Esophagus muscularis mucosa (tissue), 4 donors: Measurements from ENCODE around the gene EBF4.

ENCODE experiments used
- EP300 ChIP-seq: sonication (generic); formaldehyde crosslinking; IDR thresholded peaks from one replicate; pipeline ENCODE4 v1.6.1; 2017; ENCODE audit warnings: antibody characterized with exemption
- POLR2A ChIP-seq: fragments of 450-650 bp; IDR thresholded peaks from one replicate; pipeline ENCODE4 v1.6.1; 2017; ENCODE audit warnings: antibody characterized with exemption, moderate library complexity, mild to moderate bottlenecking, low read depth
- POLR2AphosphoS5 ChIP-seq, 2 donors: sonication (generic); formaldehyde crosslinking; IDR thresholded peaks; one replicate each; pipeline ENCODE4 v1.6.1; 2017; ENCODE audit warnings: antibody characterized with exemption in 2 of 2
- TF ChIP-seq, protein P1 (sequence below), 3 experiments: fragments of 200-600 bp in 2 of 3; fragments of 450-650 bp in 1 of 3; sonication (generic) in 2 of 3; IDR thresholded peaks; one replicate each; pipeline ENCODE4 v1.5.1; 2017 to 2019; ENCODE audit warnings: antibody characterized with exemption in 3 of 3, mild to moderate bottlenecking in 2 of 3, moderate library complexity in 1 of 3

- no peak for TF ChIP-seq POLR2AphosphoS5 (IDR thresholded peaks at IDR 0.05)
- no peak for TF ChIP-seq POLR2A
- TF ChIP-seq, protein P1, sequence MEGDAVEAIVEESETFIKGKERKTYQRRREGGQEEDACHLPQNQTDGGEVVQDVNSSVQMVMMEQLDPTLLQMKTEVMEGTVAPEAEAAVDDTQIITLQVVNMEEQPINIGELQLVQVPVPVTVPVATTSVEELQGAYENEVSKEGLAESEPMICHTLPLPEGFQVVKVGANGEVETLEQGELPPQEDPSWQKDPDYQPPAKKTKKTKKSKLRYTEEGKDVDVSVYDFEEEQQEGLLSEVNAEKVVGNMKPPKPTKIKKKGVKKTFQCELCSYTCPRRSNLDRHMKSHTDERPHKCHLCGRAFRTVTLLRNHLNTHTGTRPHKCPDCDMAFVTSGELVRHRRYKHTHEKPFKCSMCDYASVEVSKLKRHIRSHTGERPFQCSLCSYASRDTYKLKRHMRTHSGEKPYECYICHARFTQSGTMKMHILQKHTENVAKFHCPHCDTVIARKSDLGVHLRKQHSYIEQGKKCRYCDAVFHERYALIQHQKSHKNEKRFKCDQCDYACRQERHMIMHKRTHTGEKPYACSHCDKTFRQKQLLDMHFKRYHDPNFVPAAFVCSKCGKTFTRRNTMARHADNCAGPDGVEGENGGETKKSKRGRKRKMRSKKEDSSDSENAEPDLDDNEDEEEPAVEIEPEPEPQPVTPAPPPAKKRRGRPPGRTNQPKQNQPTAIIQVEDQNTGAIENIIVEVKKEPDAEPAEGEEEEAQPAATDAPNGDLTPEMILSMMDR (IDR thresholded peaks at IDR 0.05): no peak
- TF ChIP-seq EP300: no peak
Measured at GRCh38 chr20:2748551-2749342, 56.2 kb downstream of the EBF4 start.
